K562 (cell line): ENCODE results near the gene ROBO2. TPM values are rescaled to one million over a fixed set of nuclear protein-coding genes. Genes with fewer than 3 reads are reported as not detected.
A peak's percentile ranks its signal among the peaks of the same experiment; 100 is the strongest.

Source experiments
- ATAC-seq: fragments of 200-7000 bp; cut with Tn5 transposase; 3 replicates; pipeline ENCODE4 v1.9.1; 2020; ENCODE audit warnings: moderate library complexity
- BruUV-seq: library from RNA; stranded (reverse); fragments of 400-500 nt; replicated peaks from 2 replicates; lab custom pipeline; 2021; lab: Mats Ljungman, UMichigan
- CTCF ChIA-PET: fragments of 300-600 bp; formaldehyde crosslinking; extraction: SDS; loops from one replicate; lab custom pipeline; 2021; ENCODE audit warnings: low intra/inter-chr PET ratio; lab: Yijun Ruan, JAX
- POLR2A ChIA-PET: fragments of 300-600, 350-650 bp; sonication (Branson Sonifier 250); formaldehyde crosslinking; extraction: SDS; loops from one replicate; lab custom pipeline; 2021; ENCODE audit warnings: antibody characterized with exemption, inconsistent platforms; lab: Yijun Ruan, JAX
- DNase-seq, 4 experiments: peaks; one replicate each; pipeline versions ENCODE4 v3.0.0 to v3.0.0-alpha.2; 2011 to 2018; ENCODE audit warnings: low spot score in 3 of 4, mixed read lengths in 3 of 4; ENCODE audit errors: extremely low read depth in 1 of 4
- FAIRE-seq: peaks from 2 replicates; lab custom pipeline; 2011; peaks lifted over from hg19 to GRCh38; lab: Jason Lieb, UNC
- H2AFZ ChIP-seq: 2 replicates; pipeline ENCODE4 v1.6.0; 2011; ENCODE audit warnings: low read depth, low read length, control low read depth, inconsistent platforms
- H3K27ac ChIP-seq: fragments of 200-600 bp; 3 replicates; pipeline ENCODE4 v1.8.0; 2011; ENCODE audit warnings: low read depth, mild to moderate bottlenecking, control low read depth, inconsistent platforms, low read length, moderate library complexity, mixed read lengths; ENCODE audit errors: extremely low read depth
- H3K27me3 ChIP-seq, 2 experiments: fragments of 300-600 bp in 1 of 2; 2 replicates in 1 of 2; 3 replicates in 1 of 2; pipeline versions ENCODE4 v1.6.0 to v1.8.0; 2011; ENCODE audit warnings: inconsistent platforms in 2 of 2, low read length in 2 of 2, mild to moderate bottlenecking in 1 of 2, mixed read lengths in 1 of 2, moderate library complexity in 1 of 2; ENCODE audit not compliant: control insufficient read depth in 2 of 2, insufficient read depth in 2 of 2
- H3K36me3 ChIP-seq: fragments of 300-600 bp; 3 replicates; pipeline ENCODE4 v1.8.0; 2011; ENCODE audit warnings: mild to moderate bottlenecking, low read length, inconsistent platforms; ENCODE audit not compliant: control insufficient read depth, insufficient read depth
- H3K4me1 ChIP-seq, 2 experiments: fragments of 200-600 bp in 1 of 2; replicated peaks in 1 of 2; 2 replicates in 1 of 2; 3 replicates in 1 of 2; pipeline versions ENCODE4 v1.5.1 to v1.8.0; 2011; ENCODE audit warnings: inconsistent platforms in 2 of 2, low read length in 2 of 2, mild to moderate bottlenecking in 1 of 2, mixed read lengths in 1 of 2, moderate library complexity in 1 of 2; ENCODE audit not compliant: control insufficient read depth in 2 of 2, insufficient read depth in 2 of 2
- H3K4me2 ChIP-seq: 2 replicates; pipeline ENCODE4 v1.6.1; 2011; ENCODE audit warnings: low read length, control low read depth, inconsistent platforms, mixed read lengths; ENCODE audit not compliant: insufficient read depth
- H3K4me3 ChIP-seq: fragments of 200-600 bp; sonication (generic), shearing (Covaris generic); 2 replicates; pipeline ENCODE4 v1.5.1; 2016; ENCODE audit warnings: control low read depth, inconsistent platforms
- H3K79me2 ChIP-seq: fragments of 200-600 bp; 3 replicates; pipeline ENCODE4 v1.8.0; 2011; ENCODE audit warnings: low read length, inconsistent platforms; ENCODE audit not compliant: control insufficient read depth, insufficient read depth
- H3K9ac ChIP-seq, 2 experiments: 2 replicates each; pipeline versions ENCODE4 v1.6.0 to v1.6.1; 2011; ENCODE audit warnings: low read depth in 2 of 2, low read length in 2 of 2, control low read depth in 1 of 2, inconsistent platforms in 1 of 2, mild to moderate bottlenecking in 1 of 2, mixed read lengths in 1 of 2; ENCODE audit not compliant: insufficient read depth in 1 of 2
- H3K9me1 ChIP-seq: one replicate; pipeline ENCODE4 v1.6.0; 2011; ENCODE audit warnings: inconsistent platforms, mild to moderate bottlenecking, low read length, moderate library complexity; ENCODE audit not compliant: control insufficient read depth, insufficient read depth
- H3K9me3 ChIP-seq: replicated peaks from 2 replicates; pipeline ENCODE4 v1.5.1; 2011; ENCODE audit warnings: low read depth, low read length, inconsistent platforms; ENCODE audit not compliant: control insufficient read depth, insufficient read depth
- H4K20me1 ChIP-seq: replicated peaks from 2 replicates; pipeline ENCODE4 v1.6.1; 2011; ENCODE audit warnings: low read length, inconsistent platforms, mixed read lengths; ENCODE audit not compliant: control insufficient read depth, insufficient read depth
- LEF1 ChIP-seq: fragments of 450-650 bp; IDR thresholded peaks from 2 replicates; pipeline ENCODE4 v1.6.1; 2016; ENCODE audit warnings: mild to moderate bottlenecking
- PKNOX1 ChIP-seq: fragments of 450-650 bp; IDR thresholded peaks from 2 replicates; pipeline ENCODE4 v1.6.1; 2016
- POLR2B ChIP-seq: fragments of 450-650 bp; IDR thresholded peaks from 2 replicates; pipeline ENCODE4 v1.6.1; 2018; ENCODE audit warnings: low read depth; ENCODE audit not compliant: partially characterized antibody
- RFX5 ChIP-seq: IDR thresholded peaks from 2 replicates; pipeline ENCODE4 v1.6.1; 2011; ENCODE audit warnings: low read depth, mild to moderate bottlenecking, improper control_type of control experiment, low read length
- SMARCB1 ChIP-seq: IDR thresholded peaks from 2 replicates; pipeline ENCODE4 v1.6.1; 2011; ENCODE audit warnings: improper control_type of control experiment, low read depth; ENCODE audit not compliant: insufficient read length
- TAF1 ChIP-seq: IDR thresholded peaks from 2 replicates; pipeline ENCODE4 v1.6.1; 2011; ENCODE audit warnings: mild to moderate bottlenecking, low read length, moderate library complexity; ENCODE audit not compliant: insufficient read depth, control insufficient read depth, severe bottlenecking; ENCODE audit errors: extremely low read depth
- THRA ChIP-seq: fragments of 450-650 bp; IDR thresholded peaks from 2 replicates; pipeline ENCODE4 v1.6.1; 2017; ENCODE audit warnings: mild to moderate bottlenecking, moderate library complexity
- ZNF717 ChIP-seq: fragments of 250-450 bp; sonication (Bioruptor Pico); IDR thresholded peaks from 2 replicates; pipeline ENCODE4 v1.5.0; 2021
- WGBS: fragments of 100-300 bp; shearing (Covaris generic); methylation state at CpG from one replicate; pipeline ENCODE4 v1.1.6; 2016; ENCODE audit warnings: low coverage, mixed read lengths; ENCODE audit not compliant: insufficient coverage; ENCODE audit errors: missing lambda C conversion rate; 5-methylcytosine and 5-hydroxymethylcytosine counted together
- in situ Hi-C: fragments of 300-500 bp; cut with MboI; formaldehyde crosslinking; loops from 4 replicates; pipeline ENCODE4 v1.15.0; 2018; ENCODE audit warnings: inconsistent platforms, mixed read lengths
- intact Hi-C: fragments of 100-400 bp; cut with micrococcal nuclease; formaldehyde crosslinking; loops from 2 replicates; pipeline ENCODE4 v1.14.2; 2022
- polyA plus RNA-seq, 8 experiments: library from polyadenylated mRNA; depleted of rRNA in 4 of 8; stranded (reverse) in 5 of 8; unstranded in 3 of 8; fragments of >200 nt; fragmentation: Nextera tagmentation in 2 of 8; fragmentation: Illumina TruSeq in 1 of 8; extraction: Ambion mirVana in 2 of 8; extraction: Trizol in 1 of 8; gene quantifications; 2 replicates each; pipeline versions ENCODE4 v1.2.1 to v1.2.3, GENCODE V29; 2011 to 2014; ENCODE audit warnings: inconsistent platforms in 1 of 8, missing spikeins in 1 of 8
- total RNA-seq, 7 experiments: library from RNA; depleted of rRNA in 6 of 7; stranded (reverse); fragments of >200 nt in 6 of 7; fragmentation: Illumina TruSeq in 2 of 7; extraction: Trizol in 2 of 7; gene quantifications; 2 replicates each; pipeline versions ENCODE4 v1.2.1 to v1.2.3, GENCODE V29; 2011 to 2021; ENCODE audit warnings: low replicate concordance in 1 of 7

The ROBO2 gene
- total and polyA plus RNA-seq, 9 of the 15 experiments (the other 6 are each of a cell fraction or from before 2014, with no cell fraction given) = 0.84 to 3.0 (median 1.7) TPM

DNA sequence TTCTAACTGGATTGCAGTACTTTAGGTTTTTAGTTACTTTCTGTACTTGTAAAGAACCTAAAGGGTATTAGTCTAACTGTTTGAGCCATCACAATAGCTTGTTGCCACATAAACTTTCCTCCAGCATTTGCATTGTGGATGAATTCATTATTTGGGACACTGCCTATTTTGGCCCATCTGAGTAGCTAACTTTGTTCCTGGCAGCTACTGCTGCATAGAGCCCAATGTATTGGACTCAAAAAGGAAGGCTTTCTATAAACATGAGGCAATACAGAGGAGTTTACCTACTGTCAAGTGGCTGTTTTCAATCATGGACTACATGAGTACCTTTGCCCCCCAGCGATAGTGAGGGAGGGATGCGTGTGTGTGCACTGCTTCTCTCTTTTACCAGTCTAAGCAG, 1.9 kb downstream of the ROBO2 start:
- FAIRE-seq (no peak), DNase-seq (no peak), ATAC-seq (no peak)
- no peak overlapping the region for H3K9ac ChIP-seq
- ChIA-PET CTCF (no interaction called here), POLR2A (interaction anchor here (0.5 kb wide), 1 partner anchor 876 kb away, joined by 3 read pairs; no protein-coding TSS in a partner anchor)
- H3K27me3 ChIP-seq = no peaks in the 10 kb centered on the region; a peak in 1 of 5 replicates
- no peaks in the 10 kb centered on the region for H3K36me3 ChIP-seq
- H4K20me1 ChIP-seq = no peaks in the 10 kb centered on the region; the same call in 1 of the 2 replicates
- H3K4me2 ChIP-seq = peak overlapping the region; percentile 18; the same call in 1 of the 2 replicates
- 38% methylated on average over 2 of the region's 2 CpGs for WGBS
- peaks cover 0 to 5% of the 10 kb centered on the region in 2 experiments; a peak in 2 of 5 replicates for H3K4me1 ChIP-seq
- TF ChIP-seq TAF1 = no peak
- TF ChIP-seq POLR2B = no peak
- no peak for TF ChIP-seq PKNOX1
- TF ChIP-seq THRA = no peak
- no peak for TF ChIP-seq ZNF717 (CRISPR knock-in tag)
- TF ChIP-seq RFX5 = no peak
- no peak for TF ChIP-seq SMARCB1
- no peak for TF ChIP-seq LEF1
- no peaks in the 10 kb centered on the region for H3K9me3 ChIP-seq
- H3K27ac ChIP-seq = no peak overlapping the region
- intact Hi-C loops = loop anchor here (10.0 kb wide), 1 partner anchor 113 kb away; no protein-coding TSS in a partner anchor
- peaks cover 11% of the 10 kb centered on the region; the same call in 2 of the 3 replicates for H3K79me2 ChIP-seq
- no peak overlapping the region for H2AFZ ChIP-seq
- in situ Hi-C loops = no loop called here
- H3K9me1 ChIP-seq = no peaks in the 10 kb centered on the region
- peak overlapping the region; percentile 48; the same call in 1 of the 2 replicates for H3K4me3 ChIP-seq
- BruUV-seq = no TSS peak
